GM23338 (cell line): Measurements from ENCODE around the gene NFS1. TPM values are rescaled to one million over a fixed set of nuclear protein-coding genes. Genes with fewer than 3 reads are reported as not detected.

Source experiments
- ATAC-seq: fragments of 200-7000 bp; cut with Tn5 transposase; 3 replicates; pipeline ENCODE4 v1.9.1; 2020
- DNase-seq: peaks from one replicate; pipeline ENCODE4 v3.0.0-alpha.2; 2015; ENCODE audit warnings: low spot score
- H2AFZ ChIP-seq: fragments of 200-600 bp; sonication (generic); 2 replicates; pipeline ENCODE4 v1.8.0; 2016; ENCODE audit warnings: antibody characterized with exemption, mild to moderate bottlenecking, moderate library complexity
- H3F3A ChIP-seq: fragments of 200-600 bp; sonication (generic); replicated peaks from 2 replicates; pipeline ENCODE4 v1.8.0; 2017; ENCODE audit warnings: antibody characterized with exemption, mixed run types, low read depth
- H3K27ac ChIP-seq: fragments of 200-600 bp; sonication (generic); 2 replicates; pipeline ENCODE4 v1.6.1; 2016; ENCODE audit warnings: low read depth
- H3K27me3 ChIP-seq: fragments of 200-600 bp; sonication (generic); 2 replicates; pipeline ENCODE4 v1.8.0; 2016; ENCODE audit warnings: mild to moderate bottlenecking, mixed run types, moderate library complexity; ENCODE audit not compliant: insufficient read depth
- H3K36me3 ChIP-seq: fragments of 200-600 bp; sonication (generic); 2 replicates; pipeline ENCODE4 v1.8.0; 2016; ENCODE audit warnings: mild to moderate bottlenecking; ENCODE audit not compliant: insufficient read depth
- H3K4me1 ChIP-seq: fragments of 200-600 bp; sonication (generic); 2 replicates; pipeline ENCODE4 v1.8.0; 2016; ENCODE audit warnings: mild to moderate bottlenecking, moderate library complexity; ENCODE audit not compliant: insufficient read depth
- H3K4me2 ChIP-seq: fragments of 200-600 bp; sonication (generic); 2 replicates; pipeline ENCODE4 v1.7.1; 2017; ENCODE audit warnings: mixed run types
- H3K4me3 ChIP-seq: fragments of 200-600 bp; sonication (generic); 2 replicates; pipeline ENCODE4 v1.6.1; 2016; ENCODE audit warnings: mixed run types
- H3K79me2 ChIP-seq: fragments of 200-600 bp; sonication (generic); replicated peaks from 2 replicates; pipeline ENCODE4 v1.8.0; 2017; ENCODE audit warnings: mild to moderate bottlenecking; ENCODE audit not compliant: insufficient read depth
- H3K9me2 ChIP-seq: fragments of 200-600 bp; sonication (generic); 2 replicates; pipeline ENCODE4 v1.8.0; 2017; ENCODE audit not compliant: insufficient read depth
- H4K20me1 ChIP-seq: fragments of 200-600 bp; sonication (generic); replicated peaks from 2 replicates; pipeline ENCODE4 v1.8.0; 2017; ENCODE audit warnings: mild to moderate bottlenecking; ENCODE audit not compliant: insufficient read depth
- H3K27ac Mint-ChIP-seq: 2 replicates; pipeline ENCODE4 v1.8.0; 2020; ENCODE audit warnings: inconsistent platforms, mild to moderate bottlenecking, moderate library complexity, mixed read lengths
- H3K27me3 Mint-ChIP-seq: 3 replicates; pipeline ENCODE4 v1.8.0; 2022; ENCODE audit warnings: low read depth, mild to moderate bottlenecking, moderate library complexity, mixed read lengths, inconsistent platforms; ENCODE audit not compliant: insufficient read depth, poor library complexity
- H3K36me3 Mint-ChIP-seq: 3 replicates; pipeline ENCODE4 v1.8.0; 2021; ENCODE audit warnings: low read depth, mild to moderate bottlenecking, inconsistent platforms, moderate library complexity, mixed read lengths
- H3K4me1 Mint-ChIP-seq: 3 replicates; pipeline ENCODE4 v1.8.0; 2020; ENCODE audit warnings: mild to moderate bottlenecking, inconsistent platforms, mixed read lengths
- H3K4me3 Mint-ChIP-seq: 3 replicates; pipeline ENCODE4 v1.8.0; 2021; ENCODE audit warnings: moderate library complexity, mild to moderate bottlenecking, inconsistent platforms, mixed read lengths
- H3K9me3 Mint-ChIP-seq: 3 replicates; pipeline ENCODE4 v1.8.0; 2020; ENCODE audit warnings: moderate library complexity, mild to moderate bottlenecking, inconsistent platforms, mixed read lengths
- CREB1 ChIP-seq: fragments of 250-450 bp; sonication (Bioruptor Pico); IDR thresholded peaks from 2 replicates; pipeline ENCODE4 v1.5.0; 2020; ENCODE audit warnings: low read depth, mild to moderate bottlenecking, moderate library complexity
- CTCF ChIP-seq, 2 experiments: fragments of 200-600 bp in 1 of 2; sonication (generic) in 1 of 2; conservative IDR thresholded peaks; 2 replicates each; pipeline versions ENCODE4 v1.5.1 to v1.6.1; 2016 to 2017; ENCODE audit warnings: antibody characterized with exemption in 2 of 2, low read depth in 2 of 2, mild to moderate bottlenecking in 2 of 2, moderate library complexity in 1 of 2
- EZH2 ChIP-seq: fragments of 200-600 bp; sonication (generic); IDR thresholded peaks from one replicate; pipeline ENCODE4 v1.8.0; 2017; ENCODE audit warnings: antibody characterized with exemption, mild to moderate bottlenecking, low read depth; ENCODE audit not compliant: unreplicated experiment
- EZH2phosphoT487 ChIP-seq: fragments of 200-600 bp; sonication (generic); IDR thresholded peaks from one replicate; pipeline ENCODE4 v1.8.1; 2018; ENCODE audit warnings: antibody characterized with exemption; ENCODE audit not compliant: unreplicated experiment
- JUNB ChIP-seq: IDR thresholded peaks from one replicate; pipeline ENCODE4 v1.6.1; 2016; ENCODE audit warnings: antibody characterized with exemption; ENCODE audit not compliant: unreplicated experiment
- NANOG ChIP-seq: IDR thresholded peaks from 2 replicates; pipeline ENCODE4 v1.6.1; 2016; ENCODE audit warnings: antibody characterized with exemption, borderline replicate concordance
- POLR2AphosphoS5 ChIP-seq: IDR thresholded peaks from 2 replicates; pipeline ENCODE4 v1.6.1; 2016; ENCODE audit warnings: antibody characterized with exemption, low read depth
- REST ChIP-seq: IDR thresholded peaks from one replicate; pipeline ENCODE4 v1.6.1; 2018; ENCODE audit warnings: antibody characterized with exemption; ENCODE audit not compliant: unreplicated experiment
- STAT1 ChIP-seq: IDR thresholded peaks from one replicate; pipeline ENCODE4 v1.6.1; 2016; ENCODE audit warnings: antibody characterized with exemption; ENCODE audit not compliant: unreplicated experiment
- ZNF114 ChIP-seq: fragments of 250-450 bp; sonication (Bioruptor Pico); IDR thresholded peaks from 2 replicates; pipeline ENCODE4 v1.5.0; 2020; ENCODE audit warnings: mild to moderate bottlenecking, moderate library complexity
- ZNF331 ChIP-seq: fragments of 250-450 bp; sonication (Bioruptor Pico); IDR thresholded peaks from 2 replicates; pipeline ENCODE4 v1.5.0; 2020; ENCODE audit warnings: low read depth, mild to moderate bottlenecking, moderate library complexity
- ZNF462 ChIP-seq: fragments of 250-450 bp; sonication (Bioruptor Pico); IDR thresholded peaks from 2 replicates; pipeline ENCODE4 v1.5.0; 2020; ENCODE audit warnings: mild to moderate bottlenecking, moderate library complexity
- polyA plus RNA-seq: library from polyadenylated mRNA; unstranded; fragments of >200 nt; fragmentation: Nextera tagmentation; extraction: Ambion mirVana; gene quantifications from 2 replicates; pipeline ENCODE4 v1.2.1, GENCODE V29; 2016
- total RNA-seq: library from RNA; depleted of rRNA; stranded (reverse); fragments of >200 nt; shearing (Covaris generic); gene quantifications from 2 replicates; pipeline ENCODE4 v1.2.3, GENCODE V29; 2014
- TF ChIP-seq, protein P1 (sequence below): IDR thresholded peaks from 2 replicates; pipeline ENCODE4 v1.6.1; 2016; ENCODE audit warnings: antibody characterized with exemption

Gene NFS1
- total and polyA plus RNA-seq, 2 experiments from 2014 or later = 22.8 to 35.7 TPM

GRCh38 chr20:35695978-35696377 is 3.2 kb downstream of the NFS1 start:
- H3K27me3 Mint-ChIP-seq = peaks cover 6% of the 10 kb centered on the region
- no peak overlapping the region for H3K4me3 ChIP-seq
- TF ChIP-seq NANOG (no peak), REST (no peak), ZNF331 (CRISPR knock-in tag) (no peak), JUNB (no peak), ZNF114 (CRISPR knock-in tag) (no peak), CREB1 (CRISPR knock-in tag) (no peak), POLR2AphosphoS5 (no peak), ZNF462 (no peak), EZH2 (no peak), CTCF (conservative IDR thresholded peaks at IDR 0.05; ENCODE audit: low read depth in 2 of 2) (no peak), EZH2phosphoT487 (no peak), STAT1 (no peak)
- TF ChIP-seq, protein P1, sequence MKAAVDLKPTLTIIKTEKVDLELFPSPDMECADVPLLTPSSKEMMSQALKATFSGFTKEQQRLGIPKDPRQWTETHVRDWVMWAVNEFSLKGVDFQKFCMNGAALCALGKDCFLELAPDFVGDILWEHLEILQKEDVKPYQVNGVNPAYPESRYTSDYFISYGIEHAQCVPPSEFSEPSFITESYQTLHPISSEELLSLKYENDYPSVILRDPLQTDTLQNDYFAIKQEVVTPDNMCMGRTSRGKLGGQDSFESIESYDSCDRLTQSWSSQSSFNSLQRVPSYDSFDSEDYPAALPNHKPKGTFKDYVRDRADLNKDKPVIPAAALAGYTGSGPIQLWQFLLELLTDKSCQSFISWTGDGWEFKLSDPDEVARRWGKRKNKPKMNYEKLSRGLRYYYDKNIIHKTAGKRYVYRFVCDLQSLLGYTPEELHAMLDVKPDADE = no peak
- peaks cover 4% of the 10 kb centered on the region; the same call in 1 of the 2 replicates for H3K36me3 ChIP-seq
- peaks cover 11% of the 10 kb centered on the region for H3K79me2 ChIP-seq
- no peak overlapping the region for H3K4me3 Mint-ChIP-seq
- peaks cover 12% of the 10 kb centered on the region for H3K4me1 ChIP-seq
- ATAC-seq = no peak
- no peak for DNase-seq
- no peaks in the 10 kb centered on the region for H3K9me3 Mint-ChIP-seq
- H3K4me2 ChIP-seq = no peak overlapping the region
- no peak overlapping the region for H3K27ac Mint-ChIP-seq
- H3K9me2 ChIP-seq = no peaks in the 10 kb centered on the region
- H3K27ac ChIP-seq = no peak overlapping the region
- H3F3A ChIP-seq = peaks cover 30% of the 10 kb centered on the region
- H3K36me3 Mint-ChIP-seq = peaks cover 15% of the 10 kb centered on the region
- no peaks in the 10 kb centered on the region; the same call in 1 of the 2 replicates for H4K20me1 ChIP-seq
- no peak overlapping the region for H2AFZ ChIP-seq
- H3K27me3 ChIP-seq = no peaks in the 10 kb centered on the region
- peaks cover 17% of the 10 kb centered on the region for H3K4me1 Mint-ChIP-seq
